Measurements from ENCODE around the gene PRKAR1B. TPM values are rescaled to one million over a fixed set of nuclear protein-coding genes. Genes with fewer than 3 reads are reported as not detected.

PRKAR1B gene
- total and polyA plus RNA-seq, 10 of the 15 experiments (the other 5 are each of a cell fraction or from before 2014, with no cell fraction given): 1.4 to 45.6 (median 19.3) TPM

DNA sequence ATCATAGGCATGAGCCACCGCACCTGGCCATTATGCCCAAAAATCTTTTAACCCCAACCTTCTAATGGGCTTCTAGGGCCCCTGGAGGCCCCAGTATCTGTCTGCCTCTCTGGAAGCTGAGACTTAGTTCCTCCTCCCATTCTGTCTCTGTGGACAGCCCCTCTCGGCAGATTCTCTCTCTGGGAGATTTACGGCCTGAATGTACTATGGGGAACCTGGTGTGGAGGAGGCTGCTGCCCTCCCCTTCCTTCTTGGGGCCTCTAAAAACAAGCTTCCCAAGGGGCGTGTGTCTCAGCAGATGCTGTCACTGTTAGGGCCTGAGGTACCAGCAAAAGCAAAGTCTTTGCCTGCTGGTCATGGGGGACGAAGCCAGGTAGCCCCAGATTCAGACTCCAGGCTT, 35.8 kb upstream of the PRKAR1B start:
- no TSS peak for BruUV-seq (replicated peaks)
- 83% methylated on average over 4 of the region's 5 CpGs for WGBS (ENCODE audit: insufficient coverage, insufficient replicate concordance, low lambda C conversion rate, missing lambda C conversion rate)
- ATAC-seq (no peak), FAIRE-seq (no peak), DNase-seq (ENCODE audit: low read depth, low spot score) (no peak)
- ChIA-PET RAD21 (ENCODE audit: unreplicated experiment) (no interaction called here), POLR2A (no interaction called here), SMC1A (ENCODE audit: uncharacterized antibody, unreplicated experiment) (no interaction called here), CTCF (no interaction called here)
- intact Hi-C loops (cut with micrococcal nuclease; ENCODE audit: unreplicated experiment) (no loop called here), in situ Hi-C loops (cut with MboI) (no loop called here)
- no peaks in the 10 kb centered on the region for H4K20me1 ChIP-seq (ENCODE audit: control insufficient read depth, insufficient read depth)
- no peak for TF ChIP-seq NFIC (IDR thresholded peaks at IDR 0.05; ENCODE audit: low read depth, low read length)
- no peak for TF ChIP-seq SREBF2 (IDR thresholded peaks at IDR 0.05; ENCODE audit: low read length)
- no peak for TF ChIP-seq SMC3 (IDR thresholded peaks at IDR 0.05; ENCODE audit: borderline replicate concordance, low read length)
- TF ChIP-seq, protein P1, sequence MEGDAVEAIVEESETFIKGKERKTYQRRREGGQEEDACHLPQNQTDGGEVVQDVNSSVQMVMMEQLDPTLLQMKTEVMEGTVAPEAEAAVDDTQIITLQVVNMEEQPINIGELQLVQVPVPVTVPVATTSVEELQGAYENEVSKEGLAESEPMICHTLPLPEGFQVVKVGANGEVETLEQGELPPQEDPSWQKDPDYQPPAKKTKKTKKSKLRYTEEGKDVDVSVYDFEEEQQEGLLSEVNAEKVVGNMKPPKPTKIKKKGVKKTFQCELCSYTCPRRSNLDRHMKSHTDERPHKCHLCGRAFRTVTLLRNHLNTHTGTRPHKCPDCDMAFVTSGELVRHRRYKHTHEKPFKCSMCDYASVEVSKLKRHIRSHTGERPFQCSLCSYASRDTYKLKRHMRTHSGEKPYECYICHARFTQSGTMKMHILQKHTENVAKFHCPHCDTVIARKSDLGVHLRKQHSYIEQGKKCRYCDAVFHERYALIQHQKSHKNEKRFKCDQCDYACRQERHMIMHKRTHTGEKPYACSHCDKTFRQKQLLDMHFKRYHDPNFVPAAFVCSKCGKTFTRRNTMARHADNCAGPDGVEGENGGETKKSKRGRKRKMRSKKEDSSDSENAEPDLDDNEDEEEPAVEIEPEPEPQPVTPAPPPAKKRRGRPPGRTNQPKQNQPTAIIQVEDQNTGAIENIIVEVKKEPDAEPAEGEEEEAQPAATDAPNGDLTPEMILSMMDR (IDR thresholded peaks at IDR 0.05 in 2 of 3, conservative IDR thresholded peaks at IDR 0.05 in 1 of 3; ENCODE audit: control insufficient read depth in 2 of 3, extremely low read depth in 1 of 3, insufficient read depth in 1 of 3, low read depth in 3 of 3, low read length in 3 of 3): no peak
- TF ChIP-seq, protein P2, sequence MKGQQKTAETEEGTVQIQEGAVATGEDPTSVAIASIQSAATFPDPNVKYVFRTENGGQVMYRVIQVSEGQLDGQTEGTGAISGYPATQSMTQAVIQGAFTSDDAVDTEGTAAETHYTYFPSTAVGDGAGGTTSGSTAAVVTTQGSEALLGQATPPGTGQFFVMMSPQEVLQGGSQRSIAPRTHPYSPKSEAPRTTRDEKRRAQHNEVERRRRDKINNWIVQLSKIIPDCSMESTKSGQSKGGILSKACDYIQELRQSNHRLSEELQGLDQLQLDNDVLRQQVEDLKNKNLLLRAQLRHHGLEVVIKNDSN (IDR thresholded peaks at IDR 0.05; ENCODE audit: borderline replicate concordance, extremely low read length, insufficient read depth, low read depth, low read length): no peak
- TF ChIP-seq, protein P3, sequence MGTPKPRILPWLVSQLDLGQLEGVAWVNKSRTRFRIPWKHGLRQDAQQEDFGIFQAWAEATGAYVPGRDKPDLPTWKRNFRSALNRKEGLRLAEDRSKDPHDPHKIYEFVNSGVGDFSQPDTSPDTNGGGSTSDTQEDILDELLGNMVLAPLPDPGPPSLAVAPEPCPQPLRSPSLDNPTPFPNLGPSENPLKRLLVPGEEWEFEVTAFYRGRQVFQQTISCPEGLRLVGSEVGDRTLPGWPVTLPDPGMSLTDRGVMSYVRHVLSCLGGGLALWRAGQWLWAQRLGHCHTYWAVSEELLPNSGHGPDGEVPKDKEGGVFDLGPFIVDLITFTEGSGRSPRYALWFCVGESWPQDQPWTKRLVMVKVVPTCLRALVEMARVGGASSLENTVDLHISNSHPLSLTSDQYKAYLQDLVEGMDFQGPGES (IDR thresholded peaks at IDR 0.05): no peak
- no peak for TF ChIP-seq ZNF217 (IDR thresholded peaks at IDR 0.05)
- no peak for TF ChIP-seq CBFB (IDR thresholded peaks at IDR 0.05; ENCODE audit: low read depth)
- no peak for TF ChIP-seq BMI1 (IDR thresholded peaks at IDR 0.05; ENCODE audit: borderline replicate concordance)
- no peak for TF ChIP-seq NR2C2 (IDR thresholded peaks at IDR 0.05; ENCODE audit: borderline replicate concordance, control insufficient read depth, insufficient read length, low read depth)
- TF ChIP-seq, protein P4, sequence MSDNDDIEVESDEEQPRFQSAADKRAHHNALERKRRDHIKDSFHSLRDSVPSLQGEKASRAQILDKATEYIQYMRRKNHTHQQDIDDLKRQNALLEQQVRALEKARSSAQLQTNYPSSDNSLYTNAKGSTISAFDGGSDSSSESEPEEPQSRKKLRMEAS (IDR thresholded peaks at IDR 0.05; ENCODE audit: low read depth, low read length): no peak
- TF ChIP-seq, protein P5, sequence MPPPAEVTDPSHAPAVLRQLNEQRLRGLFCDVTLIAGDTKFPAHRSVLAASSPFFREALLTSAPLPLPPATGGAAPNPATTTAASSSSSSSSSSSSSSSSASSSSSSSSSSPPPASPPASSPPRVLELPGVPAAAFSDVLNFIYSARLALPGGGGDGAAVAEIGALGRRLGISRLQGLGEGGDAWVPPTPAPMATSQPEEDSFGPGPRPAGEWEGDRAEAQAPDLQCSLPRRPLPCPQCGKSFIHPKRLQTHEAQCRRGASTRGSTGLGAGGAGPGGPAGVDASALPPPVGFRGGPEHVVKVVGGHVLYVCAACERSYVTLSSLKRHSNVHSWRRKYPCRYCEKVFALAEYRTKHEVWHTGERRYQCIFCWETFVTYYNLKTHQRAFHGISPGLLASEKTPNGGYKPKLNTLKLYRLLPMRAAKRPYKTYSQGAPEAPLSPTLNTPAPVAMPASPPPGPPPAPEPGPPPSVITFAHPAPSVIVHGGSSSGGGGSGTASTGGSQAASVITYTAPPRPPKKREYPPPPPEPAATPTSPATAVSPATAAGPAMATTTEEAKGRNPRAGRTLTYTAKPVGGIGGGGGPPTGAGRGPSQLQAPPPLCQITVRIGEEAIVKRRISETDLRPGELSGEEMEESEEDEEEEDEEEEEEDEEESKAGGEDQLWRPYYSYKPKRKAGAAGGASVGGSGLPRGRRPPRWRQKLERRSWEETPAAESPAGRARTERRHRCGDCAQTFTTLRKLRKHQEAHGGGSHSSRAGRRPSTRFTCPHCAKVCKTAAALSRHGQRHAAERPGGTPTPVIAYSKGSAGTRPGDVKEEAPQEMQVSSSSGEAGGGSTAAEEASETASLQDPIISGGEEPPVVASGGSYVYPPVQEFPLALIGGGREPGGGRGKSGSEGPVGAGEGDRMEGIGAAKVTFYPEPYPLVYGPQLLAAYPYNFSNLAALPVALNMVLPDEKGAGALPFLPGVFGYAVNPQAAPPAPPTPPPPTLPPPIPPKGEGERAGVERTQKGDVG (CRISPR knock-in tag; IDR thresholded peaks at IDR 0.05): no peak
- TF ChIP-seq, protein P6, sequence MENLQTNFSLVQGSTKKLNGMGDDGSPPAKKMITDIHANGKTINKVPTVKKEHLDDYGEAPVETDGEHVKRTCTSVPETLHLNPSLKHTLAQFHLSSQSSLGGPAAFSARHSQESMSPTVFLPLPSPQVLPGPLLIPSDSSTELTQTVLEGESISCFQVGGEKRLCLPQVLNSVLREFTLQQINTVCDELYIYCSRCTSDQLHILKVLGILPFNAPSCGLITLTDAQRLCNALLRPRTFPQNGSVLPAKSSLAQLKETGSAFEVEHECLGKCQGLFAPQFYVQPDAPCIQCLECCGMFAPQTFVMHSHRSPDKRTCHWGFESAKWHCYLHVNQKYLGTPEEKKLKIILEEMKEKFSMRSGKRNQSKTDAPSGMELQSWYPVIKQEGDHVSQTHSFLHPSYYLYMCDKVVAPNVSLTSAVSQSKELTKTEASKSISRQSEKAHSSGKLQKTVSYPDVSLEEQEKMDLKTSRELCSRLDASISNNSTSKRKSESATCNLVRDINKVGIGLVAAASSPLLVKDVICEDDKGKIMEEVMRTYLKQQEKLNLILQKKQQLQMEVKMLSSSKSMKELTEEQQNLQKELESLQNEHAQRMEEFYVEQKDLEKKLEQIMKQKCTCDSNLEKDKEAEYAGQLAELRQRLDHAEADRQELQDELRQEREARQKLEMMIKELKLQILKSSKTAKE (IDR thresholded peaks at IDR 0.05; ENCODE audit: low read depth, poor library complexity, severe bottlenecking): no peak
- TF ChIP-seq BHLHE40 (IDR thresholded peaks at IDR 0.05; ENCODE audit: borderline replicate concordance in 1 of 2, low read depth in 2 of 2, low read length in 1 of 2): no peak
- H3K9ac ChIP-seq (ENCODE audit: control insufficient read depth, insufficient read depth, low read length): no peak overlapping the region
- H3K27ac ChIP-seq (ENCODE audit: control insufficient read depth, insufficient read depth): no peak overlapping the region
- H2AFZ ChIP-seq (ENCODE audit: control insufficient read depth, low read depth, low read length): no peak overlapping the region
- no peak overlapping the region for H3K4me2 ChIP-seq (ENCODE audit: control insufficient read depth, insufficient read depth)
- no peak overlapping the region for H3K4me3 ChIP-seq
- H3K36me3 ChIP-seq (ENCODE audit: control insufficient read depth in 2 of 2, insufficient read depth in 2 of 2, low read length in 1 of 2): peaks cover 9 to 24% of the 10 kb centered on the region in 2 experiments; a peak in 3 of 4 replicates
- H3K9me3 ChIP-seq (replicated peaks; ENCODE audit: control insufficient read depth, insufficient read depth, low read length): no peaks in the 10 kb centered on the region
- H3K4me1 ChIP-seq (ENCODE audit: control insufficient read depth, insufficient read depth, low read length): no peaks in the 10 kb centered on the region
- H3K27me3 ChIP-seq (replicated peaks in 1 of 2; ENCODE audit: control insufficient read depth in 2 of 2, insufficient read depth in 2 of 2, low read length in 1 of 2): no peaks in the 10 kb centered on the region
- no peaks in the 10 kb centered on the region for H3K79me2 ChIP-seq (ENCODE audit: control insufficient read depth, insufficient read depth, low read length)

Measured in GM12878 (cell line).